ENCODE data around the gene ZSWIM1.

DNA sequence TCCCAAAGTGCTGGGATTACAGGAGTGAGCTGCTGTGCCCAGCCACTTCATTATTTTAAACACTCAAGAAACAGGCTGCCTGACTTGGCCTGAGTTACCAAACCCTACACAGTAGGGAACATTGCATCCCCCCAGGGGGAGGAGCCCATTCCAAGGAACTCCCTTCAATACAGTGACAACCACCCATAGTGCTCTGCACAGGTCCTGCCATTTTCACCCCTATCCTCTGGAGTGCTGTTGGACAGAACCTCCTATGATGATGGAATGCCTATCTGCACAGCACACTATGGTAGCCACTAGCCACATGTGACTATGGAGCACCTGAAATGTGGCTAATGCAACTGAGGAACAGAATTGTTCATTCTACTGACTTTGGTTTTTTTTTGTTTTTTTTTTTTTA, 35.6 kb upstream of the ZSWIM1 start:
- TF ChIP-seq CTCF (IDR thresholded peaks at IDR 0.05) (no peak), ZFX (IDR thresholded peaks at IDR 0.05; ENCODE audit: borderline replicate concordance) (no peak)
